ENCODE measurements around the gene DARS1.
A peak's percentile ranks its signal among the peaks of the same experiment; 100 is the strongest.

The DARS1 gene

GRCh38 chr2:135931776-135932443 lies 53.5 kb downstream of the DARS1 start:
- DNase-seq (ENCODE audit: low spot score) = no peak
- Histone ChIP-seq H3K4me3 (no peak overlapping the region), H3K27ac (no peak overlapping the region)
- no peak for TF ChIP-seq CTCF (IDR thresholded peaks at IDR 0.05)

DNA sequence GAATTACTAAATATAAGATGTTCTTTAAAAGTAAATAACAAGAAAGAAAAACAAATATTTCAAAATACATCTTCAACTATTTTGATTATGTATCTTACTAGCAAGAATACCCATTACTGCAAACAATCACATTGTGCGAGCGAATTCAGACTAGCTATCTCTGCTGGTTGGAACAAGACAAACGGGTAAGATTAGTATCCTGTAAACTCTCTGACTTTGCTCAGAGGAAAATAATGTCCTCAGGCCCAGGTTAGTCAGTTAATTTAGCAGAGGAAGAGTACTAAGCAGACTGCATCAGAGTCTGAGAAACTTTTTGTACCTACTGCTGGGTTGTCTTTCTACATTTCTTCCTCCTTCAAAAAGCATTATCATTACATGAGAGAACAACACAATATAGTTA lies 58.8 kb downstream of the DARS1 start:
- H3K4me3 ChIP-seq = no peak overlapping the region
- no peak for TF ChIP-seq CTCF (IDR thresholded peaks at IDR 0.05)

GRCh38 chr2:135925571-135925970 lies 59.9 kb downstream of the DARS1 start:
- TF ChIP-seq CTCF (IDR thresholded peaks at IDR 0.05) = no peak
- Histone ChIP-seq H3K4me3 (no peak overlapping the region), H3K27ac (no peak overlapping the region)
- DNase-seq (ENCODE audit: low spot score) = no peak

More for the DNA sequence above, 58.8 kb downstream of the DARS1 start:
- no peak overlapping the region for H3K27ac ChIP-seq
- DNase-seq (ENCODE audit: low spot score) = no peak

- H3K4me3 ChIP-seq = no peak overlapping the region
- H3K27ac ChIP-seq = no peak overlapping the region
- DNase-seq (ENCODE audit: low spot score) = no peak
- TF ChIP-seq CTCF (IDR thresholded peaks at IDR 0.05) = no peak
Measured at GRCh38 chr2:135916207-135916606, 69.2 kb downstream of the DARS1 start.

- DNase-seq (ENCODE audit: low spot score) = no peak
- no peak for TF ChIP-seq CTCF (IDR thresholded peaks at IDR 0.05)
- H3K27ac ChIP-seq = no peak overlapping the region
Measured at GRCh38 chr2:135914485-135914884, 70.9 kb downstream of the DARS1 start.

DNA sequence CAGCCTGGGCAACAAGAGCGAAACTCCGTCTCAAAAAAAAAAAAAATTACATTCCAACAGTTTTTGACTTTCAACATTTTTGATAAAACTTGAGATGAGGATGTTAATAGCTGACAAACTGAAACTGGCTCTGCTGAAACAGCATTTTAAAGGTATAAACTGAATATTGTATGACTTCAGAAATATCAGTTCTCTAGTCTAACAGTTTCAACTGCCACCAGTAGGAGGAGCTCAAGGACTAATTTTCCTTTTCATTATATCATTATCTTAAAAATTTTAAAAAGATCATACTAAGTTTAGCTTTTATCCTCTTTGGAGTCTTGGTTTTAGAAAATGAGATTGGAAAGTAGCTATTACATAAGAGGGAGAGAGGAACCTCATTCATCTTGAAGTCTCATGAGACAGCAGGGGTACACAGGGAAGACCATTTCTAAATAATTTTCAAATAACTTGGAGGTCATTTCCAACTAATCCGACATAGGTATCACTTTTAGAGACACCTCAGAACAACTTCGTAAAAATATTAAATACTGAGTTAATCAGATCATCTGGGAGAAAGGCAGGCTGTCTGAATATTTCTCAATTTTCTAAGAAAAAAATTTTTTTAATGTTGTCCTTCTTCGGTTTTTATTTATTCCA lies 71.6 kb downstream of the DARS1 start:
- no peak overlapping the region for H3K4me3 ChIP-seq
- TF ChIP-seq CTCF (IDR thresholded peaks at IDR 0.05) = peak; percentile 71
- H3K27ac ChIP-seq = no peak overlapping the region
- no peak for DNase-seq (ENCODE audit: low spot score)

More at GRCh38 chr2:135914485-135914884, 70.9 kb downstream of the DARS1 start:
- H3K4me3 ChIP-seq = no peak overlapping the region

DNA sequence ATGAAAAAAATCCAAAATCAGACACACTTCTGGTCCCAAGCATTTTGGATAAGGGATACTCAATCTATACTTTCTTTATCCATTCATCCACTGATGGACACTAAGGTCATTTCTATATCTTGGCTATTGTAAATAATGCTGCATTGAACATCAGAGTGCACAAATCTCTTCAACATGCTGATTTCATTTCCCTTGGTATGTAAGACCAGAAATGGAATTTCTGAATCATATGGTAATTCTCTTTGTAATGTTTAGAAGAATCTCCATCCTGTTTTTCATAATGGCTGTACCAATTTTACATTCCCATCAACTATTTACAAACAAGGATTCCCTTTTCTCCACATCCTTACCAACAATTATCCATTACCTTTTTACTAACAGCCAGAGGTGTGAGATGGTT lies 75.5 kb downstream of the DARS1 start:
- Histone ChIP-seq H3K4me3 (no peak overlapping the region), H3K27ac (no peak overlapping the region)
- no peak for DNase-seq (ENCODE audit: low spot score)
- TF ChIP-seq CTCF (IDR thresholded peaks at IDR 0.05) = no peak
